Endothelial cell of umbilical vein (primary cell): ENCODE data around the gene ABCD1.

Source experiments
- POLR2AphosphoS5 ChIP-seq: IDR thresholded peaks from 2 replicates; pipeline ENCODE4 v1.6.1; 2012; ENCODE audit warnings: low read depth, mild to moderate bottlenecking, control low read depth, low read length, moderate library complexity; ENCODE audit not compliant: insufficient read depth
- TF ChIP-seq, protein P1 (sequence below), 2 donors: IDR thresholded peaks; 1 replicate in 1 of 2; 2 replicates in 1 of 2; pipeline ENCODE4 v1.5.1; 2011; ENCODE audit warnings: low read length in 2 of 2, mild to moderate bottlenecking in 2 of 2, moderate library complexity in 2 of 2, control low read depth in 1 of 2, inconsistent platforms in 1 of 2, low read depth in 1 of 2; ENCODE audit not compliant: insufficient read depth in 1 of 2; ENCODE audit errors: extremely low read depth in 1 of 2

DNA sequence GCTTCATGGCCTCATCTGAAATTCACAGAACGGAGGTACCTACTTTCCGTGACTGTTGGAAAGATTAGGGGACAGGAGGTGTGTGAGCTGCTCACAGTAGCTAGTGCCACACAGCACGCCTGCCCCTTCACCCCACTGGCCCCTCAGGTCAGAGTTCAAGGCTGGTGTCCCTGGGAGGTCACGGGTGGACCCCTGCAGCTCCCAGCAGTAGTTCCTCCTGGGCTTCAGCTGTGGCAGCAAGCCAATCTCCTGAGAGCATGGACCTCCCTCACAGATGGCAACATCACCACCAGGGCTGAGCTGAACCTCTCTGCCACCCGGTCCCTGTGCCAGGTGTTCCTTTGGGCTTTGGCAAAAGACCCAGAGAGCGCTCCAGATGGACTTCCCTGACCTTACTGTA, 67.7 kb downstream of the ABCD1 start:
- TF ChIP-seq, protein P1, sequence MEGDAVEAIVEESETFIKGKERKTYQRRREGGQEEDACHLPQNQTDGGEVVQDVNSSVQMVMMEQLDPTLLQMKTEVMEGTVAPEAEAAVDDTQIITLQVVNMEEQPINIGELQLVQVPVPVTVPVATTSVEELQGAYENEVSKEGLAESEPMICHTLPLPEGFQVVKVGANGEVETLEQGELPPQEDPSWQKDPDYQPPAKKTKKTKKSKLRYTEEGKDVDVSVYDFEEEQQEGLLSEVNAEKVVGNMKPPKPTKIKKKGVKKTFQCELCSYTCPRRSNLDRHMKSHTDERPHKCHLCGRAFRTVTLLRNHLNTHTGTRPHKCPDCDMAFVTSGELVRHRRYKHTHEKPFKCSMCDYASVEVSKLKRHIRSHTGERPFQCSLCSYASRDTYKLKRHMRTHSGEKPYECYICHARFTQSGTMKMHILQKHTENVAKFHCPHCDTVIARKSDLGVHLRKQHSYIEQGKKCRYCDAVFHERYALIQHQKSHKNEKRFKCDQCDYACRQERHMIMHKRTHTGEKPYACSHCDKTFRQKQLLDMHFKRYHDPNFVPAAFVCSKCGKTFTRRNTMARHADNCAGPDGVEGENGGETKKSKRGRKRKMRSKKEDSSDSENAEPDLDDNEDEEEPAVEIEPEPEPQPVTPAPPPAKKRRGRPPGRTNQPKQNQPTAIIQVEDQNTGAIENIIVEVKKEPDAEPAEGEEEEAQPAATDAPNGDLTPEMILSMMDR (IDR thresholded peaks at IDR 0.05; ENCODE audit: extremely low read depth in 1 of 2, insufficient read depth in 1 of 2, low read depth in 1 of 2, low read length in 2 of 2) = no peak
- no peak for TF ChIP-seq POLR2AphosphoS5
